ENCODE results near the gene RAB11B.

RAB11B gene

DNA sequence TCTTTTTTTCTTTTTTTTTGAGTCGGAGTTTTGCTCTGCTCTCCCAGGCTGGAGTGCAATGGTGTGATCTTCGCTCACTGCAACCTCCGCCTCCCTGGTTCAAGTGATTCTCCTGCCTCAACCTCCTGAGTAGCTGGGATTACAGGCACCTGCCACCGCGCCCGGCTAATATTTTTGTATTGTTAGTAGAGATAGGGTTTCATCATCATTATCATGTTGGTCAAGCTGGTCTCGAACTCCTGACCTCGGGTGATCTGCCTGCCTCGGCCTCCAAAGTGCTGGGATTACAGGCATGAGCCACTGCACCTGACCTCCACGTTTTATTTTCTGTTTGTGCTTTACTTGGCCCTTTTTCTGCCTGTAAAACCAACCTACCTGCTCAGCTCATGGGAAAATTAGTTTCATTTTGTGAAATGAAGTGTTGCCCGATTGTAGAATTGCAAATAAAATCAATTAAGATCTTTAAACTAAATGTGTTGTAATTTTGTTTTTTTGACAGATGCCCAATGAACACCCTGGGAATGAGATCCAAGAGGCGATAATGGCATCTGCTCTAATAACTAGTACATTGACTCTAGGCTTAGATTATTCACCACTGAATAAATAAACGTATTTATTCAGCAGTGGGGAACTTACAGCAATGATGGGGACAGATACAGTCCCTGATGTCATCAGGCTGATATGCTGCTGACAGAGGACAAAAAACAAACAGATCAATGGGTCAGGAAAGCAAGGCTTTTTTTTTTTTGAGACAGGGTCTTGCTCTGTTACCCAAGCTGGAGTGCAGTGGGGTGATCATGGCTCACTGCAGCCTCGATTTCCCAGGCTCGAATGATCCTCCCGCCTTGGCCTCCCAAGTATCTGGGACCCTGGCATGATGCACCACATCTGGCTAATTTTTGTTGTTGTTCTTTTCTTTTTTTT, 2.2 kb upstream of the RAB11B start:
- Histone ChIP-seq H3K4me3 (ENCODE audit: low read length) (no peak overlapping the region), H3K9ac (ENCODE audit: low read depth, low read length) (no peak overlapping the region), H3K27ac (ENCODE audit: low read depth, low read length) (no peak overlapping the region), H3K36me3 (ENCODE audit: insufficient read depth, low read length) (no peaks in the 10 kb centered on the region; the same call in 1 of the 2 replicates), H3K9me3 (ENCODE audit: insufficient read depth, low read depth, low read length) (no peaks in the 10 kb centered on the region), H3K4me1 (ENCODE audit: insufficient read depth, low read length) (peaks cover 8% of the 10 kb centered on the region; the same call in 1 of the 2 replicates), H3K27me3 (ENCODE audit: insufficient read depth, low read length) (no peaks in the 10 kb centered on the region)
- 94% methylated on average over 15 of the region's 16 CpGs for WGBS

DNA sequence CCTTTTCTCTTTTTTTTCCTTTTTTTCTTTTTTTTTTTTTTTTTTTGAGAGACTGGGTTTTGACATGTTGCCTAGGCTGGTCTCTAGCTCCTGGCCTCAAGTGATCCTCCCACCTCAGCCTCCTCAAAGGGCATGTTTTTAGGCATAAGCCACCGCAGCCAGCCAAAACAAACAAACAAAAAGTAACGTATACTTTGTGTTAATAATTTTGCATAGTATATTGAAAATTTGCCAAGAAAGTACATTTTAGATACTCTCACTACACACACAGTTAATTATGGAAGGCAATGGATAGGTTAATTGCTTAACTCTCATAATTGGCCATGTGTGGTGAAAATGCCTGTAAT, 1.6 kb upstream of the RAB11B start:
- no peak overlapping the region for H3K4me3 ChIP-seq (ENCODE audit: low read length)
- no CpG with 5 or more reads among the region's 2 CpGs for WGBS
- H3K9me3 ChIP-seq (ENCODE audit: insufficient read depth, low read depth, low read length), result no peaks in the 10 kb centered on the region
- H3K36me3 ChIP-seq (ENCODE audit: insufficient read depth, low read length), result no peaks in the 10 kb centered on the region; the same call in 1 of the 2 replicates
- H3K4me1 ChIP-seq (ENCODE audit: insufficient read depth, low read length), result peaks cover 8% of the 10 kb centered on the region; the same call in 1 of the 2 replicates
- no peak overlapping the region for H3K9ac ChIP-seq (ENCODE audit: low read depth, low read length)
- no peak overlapping the region for H3K27ac ChIP-seq (ENCODE audit: low read depth, low read length)
- no peaks in the 10 kb centered on the region for H3K27me3 ChIP-seq (ENCODE audit: insufficient read depth, low read length)

DNA sequence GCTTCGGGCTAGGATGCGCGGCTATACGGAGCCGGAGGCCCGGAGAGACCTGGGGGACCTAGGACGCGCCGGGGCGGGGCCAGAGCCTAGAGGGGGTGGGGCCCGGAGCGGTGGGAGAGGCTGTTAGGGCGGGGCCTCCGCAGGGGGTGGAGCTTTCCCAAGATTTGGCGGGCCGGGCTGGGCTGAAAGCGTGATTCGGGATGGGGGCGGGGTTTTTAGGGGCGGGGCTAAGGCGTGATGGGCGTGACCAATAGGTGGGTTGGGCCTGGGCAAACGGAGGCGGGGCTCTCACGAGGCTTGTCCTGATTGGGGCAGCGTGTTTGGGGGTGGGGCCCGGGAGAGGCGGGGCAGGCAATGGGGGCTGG, 439 bp downstream of the RAB11B start:
- peak overlapping the region; percentile 100 for H3K27ac ChIP-seq (ENCODE audit: low read depth, low read length)
- peak overlapping the region; percentile 100 for H3K9ac ChIP-seq (ENCODE audit: low read depth, low read length)
- peaks cover 8% of the 10 kb centered on the region; the same call in 1 of the 2 replicates for H3K4me1 ChIP-seq (ENCODE audit: insufficient read depth, low read length)
- H3K9me3 ChIP-seq (ENCODE audit: insufficient read depth, low read depth, low read length), result no peaks in the 10 kb centered on the region
- WGBS, result under 1% methylated on average over 28 of the region's 28 CpGs
- no peaks in the 10 kb centered on the region for H3K27me3 ChIP-seq (ENCODE audit: insufficient read depth, low read length)
- H3K4me3 ChIP-seq (ENCODE audit: low read length), result peak overlapping the region; percentile 90
- H3K36me3 ChIP-seq (ENCODE audit: insufficient read depth, low read length), result no peaks in the 10 kb centered on the region; the same call in 1 of the 2 replicates

DNA sequence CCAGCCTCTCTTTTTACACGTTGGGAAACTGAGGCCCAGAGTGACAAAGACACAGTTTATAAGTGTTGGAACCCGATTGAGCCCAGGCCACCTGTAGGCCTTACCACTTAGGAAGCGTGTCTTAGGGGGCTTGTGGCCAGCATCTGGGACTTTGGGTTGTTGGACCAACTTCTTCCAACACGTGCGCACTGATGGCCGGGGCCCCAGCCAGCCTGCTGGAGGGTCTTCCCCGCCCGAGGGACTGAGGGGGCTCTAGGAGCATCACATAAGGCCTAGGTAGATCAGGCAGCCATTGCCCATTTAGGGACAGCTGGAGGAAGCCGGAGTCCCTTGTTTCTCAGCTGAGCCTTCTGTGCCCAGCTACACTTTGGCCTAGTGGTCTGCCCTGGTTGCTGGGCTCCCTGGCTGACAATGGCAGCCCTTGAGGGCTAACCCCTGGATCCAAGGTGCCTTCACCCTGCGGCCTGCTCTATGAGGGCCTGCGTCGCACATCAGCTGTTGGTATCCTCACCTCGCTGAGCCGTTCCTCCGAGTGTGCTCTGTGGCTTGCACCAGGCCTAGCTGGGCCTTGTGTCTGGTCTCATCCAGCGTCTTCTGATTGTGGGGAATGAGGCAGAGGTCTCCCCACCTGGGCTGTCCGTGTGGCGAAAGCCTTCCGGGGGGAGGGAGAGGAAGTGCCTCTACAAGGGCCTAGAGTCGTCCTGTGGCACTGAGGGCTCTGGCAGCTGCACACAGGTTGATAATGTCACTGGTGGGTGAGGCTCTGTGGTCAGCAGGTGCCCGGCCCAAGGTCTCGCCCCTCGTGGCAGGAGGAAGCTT, 1.2 kb downstream of the RAB11B start:
- Histone ChIP-seq H3K9me3 (ENCODE audit: insufficient read depth, low read depth, low read length) (no peaks in the 10 kb centered on the region), H3K27me3 (ENCODE audit: insufficient read depth, low read length) (no peaks in the 10 kb centered on the region), H3K36me3 (ENCODE audit: insufficient read depth, low read length) (no peaks in the 10 kb centered on the region; the same call in 1 of the 2 replicates), H3K4me3 (ENCODE audit: low read length) (peak overlapping the region; percentile 42), H3K27ac (ENCODE audit: low read depth, low read length) (peak overlapping the region; percentile 20; the same call in 1 of the 2 replicates), H3K9ac (ENCODE audit: low read depth, low read length) (no peak overlapping the region; the same call in 1 of the 2 replicates), H3K4me1 (ENCODE audit: insufficient read depth, low read length) (peaks cover 8% of the 10 kb centered on the region; the same call in 1 of the 2 replicates)
- WGBS, result 89% methylated on average over 23 of the region's 23 CpGs

DNA sequence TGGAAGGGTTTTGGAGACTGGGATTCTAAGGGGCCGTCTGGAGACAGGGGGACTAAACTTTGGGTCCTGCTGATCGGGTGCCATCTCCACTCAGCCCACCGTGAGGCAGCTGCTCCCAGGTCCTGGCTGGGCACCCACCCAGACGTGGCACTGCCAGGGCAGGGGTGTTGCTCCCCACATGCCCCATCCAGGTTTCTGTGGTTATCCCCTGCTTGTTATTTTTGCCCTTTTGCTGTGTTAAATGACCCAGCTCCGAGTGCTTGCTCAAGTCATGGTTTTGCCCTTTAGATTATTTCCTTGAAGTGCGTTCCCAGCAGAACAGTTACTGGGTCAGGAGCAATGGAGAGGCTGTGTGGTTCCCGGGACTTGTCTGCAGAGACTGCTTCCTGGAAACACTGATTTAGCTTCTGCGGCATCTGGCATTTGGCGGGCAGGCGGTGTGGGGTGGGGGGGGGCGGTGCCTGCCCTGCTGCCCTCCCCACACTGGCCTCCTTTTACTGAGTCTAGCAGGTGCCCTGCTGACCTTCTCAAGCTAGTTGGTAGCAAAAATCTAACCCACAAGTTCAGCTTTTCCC, 1.9 kb downstream of the RAB11B start:
- no peak overlapping the region for H3K4me3 ChIP-seq (ENCODE audit: low read length)
- H3K9ac ChIP-seq (ENCODE audit: low read depth, low read length), result no peak overlapping the region
- H3K9me3 ChIP-seq (ENCODE audit: insufficient read depth, low read depth, low read length), result no peaks in the 10 kb centered on the region
- no peaks in the 10 kb centered on the region for H3K27me3 ChIP-seq (ENCODE audit: insufficient read depth, low read length)
- H3K27ac ChIP-seq (ENCODE audit: low read depth, low read length), result no peak overlapping the region
- H3K4me1 ChIP-seq (ENCODE audit: insufficient read depth, low read length), result peaks cover 8% of the 10 kb centered on the region; the same call in 1 of the 2 replicates
- 87% methylated on average over 11 of the region's 11 CpGs for WGBS
- H3K36me3 ChIP-seq (ENCODE audit: insufficient read depth, low read length), result no peaks in the 10 kb centered on the region

DNA sequence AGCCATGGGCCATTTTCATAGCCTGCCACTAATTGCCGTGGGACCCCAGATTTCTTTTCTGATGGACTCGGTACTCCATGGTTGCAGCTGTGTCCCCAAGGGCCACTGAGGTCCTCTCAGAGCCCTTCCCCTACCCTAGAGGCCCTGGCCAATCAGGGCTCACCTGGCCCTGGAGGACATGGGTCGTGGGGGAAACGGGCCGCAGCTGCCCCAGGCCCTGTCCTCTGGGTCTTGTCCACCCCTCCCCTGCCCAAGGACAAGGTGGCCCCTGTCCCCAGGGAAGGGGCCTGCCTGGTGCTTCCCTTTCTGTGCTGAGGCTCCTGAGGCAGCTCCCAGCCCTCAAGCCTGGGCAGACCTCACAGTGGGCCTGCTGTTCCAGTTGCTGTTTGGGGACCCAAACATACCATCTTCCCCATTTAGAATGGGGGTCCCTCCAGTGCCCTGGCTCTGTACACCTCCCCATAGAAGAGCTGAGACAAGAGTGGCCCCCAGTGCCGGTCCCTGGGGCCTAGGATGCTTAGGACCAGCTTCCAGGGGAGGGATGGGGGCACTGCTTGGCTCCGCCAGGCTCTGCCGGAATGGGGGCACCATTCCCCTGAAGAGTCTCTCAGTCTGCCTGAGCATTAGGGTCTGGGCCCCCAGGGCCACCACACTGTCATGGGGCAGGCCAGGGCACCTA, 3.2 kb downstream of the RAB11B start:
- Histone ChIP-seq H3K27me3 (ENCODE audit: insufficient read depth, low read length) (no peaks in the 10 kb centered on the region), H3K27ac (ENCODE audit: low read depth, low read length) (no peak overlapping the region), H3K4me1 (ENCODE audit: insufficient read depth, low read length) (peaks cover 8% of the 10 kb centered on the region; the same call in 1 of the 2 replicates), H3K4me3 (ENCODE audit: low read length) (no peak overlapping the region), H3K9me3 (ENCODE audit: insufficient read depth, low read depth, low read length) (no peaks in the 10 kb centered on the region), H3K9ac (ENCODE audit: low read depth, low read length) (no peak overlapping the region), H3K36me3 (ENCODE audit: insufficient read depth, low read length) (no peaks in the 10 kb centered on the region)
- WGBS, result 77% methylated on average over 8 of the region's 8 CpGs

DNA sequence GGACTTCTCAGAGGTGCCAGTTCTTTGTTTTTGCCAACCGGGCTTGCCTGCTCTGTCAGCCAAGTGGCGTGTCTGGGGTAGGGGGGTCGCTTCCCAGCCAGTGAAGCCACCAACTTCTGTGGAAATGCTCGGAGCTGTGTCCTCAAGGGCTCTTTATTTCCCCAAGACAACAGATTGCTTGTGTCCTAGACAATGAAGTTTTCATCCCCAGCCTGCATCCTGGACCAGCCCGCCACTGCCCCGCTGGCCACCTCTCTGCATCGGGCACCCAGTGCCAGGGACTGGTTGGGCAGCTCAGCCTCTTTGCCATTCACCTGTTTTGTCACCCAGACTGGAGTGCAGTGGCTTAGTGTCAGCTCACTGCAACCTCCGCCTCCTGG, 3.7 kb downstream of the RAB11B start:
- WGBS, result 97% methylated on average over 8 of the region's 8 CpGs
- Histone ChIP-seq H3K4me3 (ENCODE audit: low read length) (no peak overlapping the region), H3K4me1 (ENCODE audit: insufficient read depth, low read length) (peaks cover 8% of the 10 kb centered on the region; the same call in 1 of the 2 replicates), H3K27ac (ENCODE audit: low read depth, low read length) (no peak overlapping the region), H3K36me3 (ENCODE audit: insufficient read depth, low read length) (no peaks in the 10 kb centered on the region), H3K9me3 (ENCODE audit: insufficient read depth, low read depth, low read length) (no peaks in the 10 kb centered on the region), H3K27me3 (ENCODE audit: insufficient read depth, low read length) (no peaks in the 10 kb centered on the region), H3K9ac (ENCODE audit: low read depth, low read length) (no peak overlapping the region)

DNA sequence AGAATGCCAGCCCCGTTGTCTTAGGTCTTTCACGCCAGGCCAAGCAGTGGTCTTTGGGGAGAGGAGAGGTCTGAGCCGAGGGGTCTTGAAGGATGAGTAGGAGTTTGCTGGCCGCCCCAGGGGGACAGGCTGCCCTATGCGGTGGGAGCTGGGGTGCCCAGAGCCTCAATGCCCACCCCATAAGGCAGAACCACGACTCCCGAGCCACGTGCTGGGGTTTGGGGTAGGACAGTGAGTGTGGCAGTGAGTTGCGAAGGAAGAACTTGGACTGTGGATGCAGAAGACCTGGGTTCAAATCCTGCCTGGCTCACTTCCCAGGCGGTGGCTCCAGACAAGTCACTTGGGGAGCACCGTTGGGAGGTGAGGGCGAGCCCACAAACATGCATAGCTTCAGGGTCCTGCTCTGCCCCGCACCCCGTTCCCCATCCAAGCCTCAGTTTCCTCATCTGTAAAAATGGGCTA, 5.5 kb downstream of the RAB11B start:
- 89% methylated on average over 14 of the region's 14 CpGs for WGBS
- H3K9me3 ChIP-seq (ENCODE audit: insufficient read depth, low read depth, low read length), result no peaks in the 10 kb centered on the region
- H3K9ac ChIP-seq (ENCODE audit: low read depth, low read length), result no peak overlapping the region
- no peaks in the 10 kb centered on the region for H3K27me3 ChIP-seq (ENCODE audit: insufficient read depth, low read length)
- no peak overlapping the region for H3K27ac ChIP-seq (ENCODE audit: low read depth, low read length)
- 0 out of 2 replicates have a peak, but pooled peaks cover 5% of the 10 kb centered on the region for H3K4me1 ChIP-seq (ENCODE audit: insufficient read depth, low read length)
- peaks cover 13% of the 10 kb centered on the region; the same call in 1 of the 2 replicates for H3K36me3 ChIP-seq (ENCODE audit: insufficient read depth, low read length)
- H3K4me3 ChIP-seq (ENCODE audit: low read length), result no peak overlapping the region

DNA sequence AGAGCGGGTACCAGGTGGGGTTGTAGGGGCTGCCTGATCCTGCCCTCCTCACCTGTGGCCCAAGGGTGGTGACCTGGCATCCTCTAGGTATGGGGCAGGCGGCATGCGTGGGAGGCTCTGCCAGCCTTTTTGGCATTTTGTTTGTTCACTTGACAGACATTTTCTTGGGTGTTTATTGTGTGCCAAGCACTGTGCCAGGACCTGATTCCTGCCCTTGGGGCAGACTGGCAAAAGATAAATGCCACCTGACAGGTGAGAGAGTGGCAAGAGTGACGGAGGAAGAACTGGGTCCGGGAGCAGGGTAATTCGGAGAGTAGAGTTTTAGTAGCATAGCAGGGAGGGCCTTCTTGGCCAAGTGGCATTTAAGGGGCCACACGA, 6.0 kb downstream of the RAB11B start:
- H3K9me3 ChIP-seq (ENCODE audit: insufficient read depth, low read depth, low read length), result no peaks in the 10 kb centered on the region
- peaks cover 13% of the 10 kb centered on the region; the same call in 1 of the 2 replicates for H3K36me3 ChIP-seq (ENCODE audit: insufficient read depth, low read length)
- H3K4me3 ChIP-seq (ENCODE audit: low read length), result no peak overlapping the region
- H3K9ac ChIP-seq (ENCODE audit: low read depth, low read length), result no peak overlapping the region
- H3K27ac ChIP-seq (ENCODE audit: low read depth, low read length), result no peak overlapping the region
- H3K4me1 ChIP-seq (ENCODE audit: insufficient read depth, low read length), result 0 out of 2 replicates have a peak, but pooled peaks cover 2% of the 10 kb centered on the region
- WGBS, result 80% methylated on average over 7 of the region's 7 CpGs
- H3K27me3 ChIP-seq (ENCODE audit: insufficient read depth, low read length), result no peaks in the 10 kb centered on the region

DNA sequence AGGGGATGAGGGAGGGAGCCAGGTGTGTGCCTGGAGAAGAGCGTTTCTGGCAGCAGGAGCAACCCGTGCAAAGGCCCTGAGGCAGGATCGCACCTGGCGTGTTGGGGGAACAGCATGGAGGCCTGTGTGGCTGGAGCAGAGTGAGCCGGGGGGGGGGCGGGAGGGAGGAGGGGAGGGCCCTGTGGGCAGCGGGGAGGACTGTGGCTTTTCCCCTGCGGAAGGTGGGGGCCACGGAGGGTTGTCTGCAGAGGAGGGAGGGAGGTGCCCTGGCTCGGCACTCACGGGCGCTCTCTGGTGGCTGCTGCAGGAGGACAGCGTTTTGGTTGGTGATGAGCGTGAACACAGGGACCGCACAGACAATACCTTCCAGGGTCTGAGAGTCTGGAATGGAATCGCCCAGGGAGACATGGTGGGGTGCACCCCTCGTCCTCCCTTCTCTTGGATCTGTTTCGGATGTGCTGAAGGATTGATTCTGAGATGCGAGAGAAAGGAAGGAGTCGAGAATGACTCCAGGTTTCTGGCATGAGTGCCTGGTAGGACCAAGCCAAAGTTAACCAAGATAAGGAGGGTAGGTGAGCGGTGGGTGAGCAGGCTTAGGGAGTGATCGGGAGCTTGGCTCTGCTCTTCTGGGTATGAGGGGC, 6.5 kb downstream of the RAB11B start:
- no peaks in the 10 kb centered on the region for H3K9me3 ChIP-seq (ENCODE audit: insufficient read depth, low read depth, low read length)
- WGBS, result 60% methylated on average over 22 of the region's 22 CpGs
- H3K9ac ChIP-seq (ENCODE audit: low read depth, low read length), result 0 out of 2 replicates have a peak overlapping the region, but pooled peaks have one; percentile 22
- H3K4me3 ChIP-seq (ENCODE audit: low read length), result no peak overlapping the region
- no peaks in the 10 kb centered on the region for H3K27me3 ChIP-seq (ENCODE audit: insufficient read depth, low read length)
- H3K27ac ChIP-seq (ENCODE audit: low read depth, low read length), result 0 out of 2 replicates have a peak overlapping the region, but pooled peaks have one; percentile 30
- H3K36me3 ChIP-seq (ENCODE audit: insufficient read depth, low read length), result peaks cover 13% of the 10 kb centered on the region; the same call in 1 of the 2 replicates
- H3K4me1 ChIP-seq (ENCODE audit: insufficient read depth, low read length), result no peaks in the 10 kb centered on the region

Measured in HUES64 (cell line).